Measurements from ENCODE around the gene DOC2B. TPM values are rescaled to one million over a fixed set of nuclear protein-coding genes. Genes with fewer than 3 reads are reported as not detected.
"Not testable (repeated sequence)": the region's sequence is repeated elsewhere in the genome, so short reads cannot be mapped to it uniquely, and the experiment has no call there.

DOC2B gene
- polyA plus RNA-seq, 1 of the 3 experiments (the other 2 are of a cell fraction): 0.16 TPM

DNA sequence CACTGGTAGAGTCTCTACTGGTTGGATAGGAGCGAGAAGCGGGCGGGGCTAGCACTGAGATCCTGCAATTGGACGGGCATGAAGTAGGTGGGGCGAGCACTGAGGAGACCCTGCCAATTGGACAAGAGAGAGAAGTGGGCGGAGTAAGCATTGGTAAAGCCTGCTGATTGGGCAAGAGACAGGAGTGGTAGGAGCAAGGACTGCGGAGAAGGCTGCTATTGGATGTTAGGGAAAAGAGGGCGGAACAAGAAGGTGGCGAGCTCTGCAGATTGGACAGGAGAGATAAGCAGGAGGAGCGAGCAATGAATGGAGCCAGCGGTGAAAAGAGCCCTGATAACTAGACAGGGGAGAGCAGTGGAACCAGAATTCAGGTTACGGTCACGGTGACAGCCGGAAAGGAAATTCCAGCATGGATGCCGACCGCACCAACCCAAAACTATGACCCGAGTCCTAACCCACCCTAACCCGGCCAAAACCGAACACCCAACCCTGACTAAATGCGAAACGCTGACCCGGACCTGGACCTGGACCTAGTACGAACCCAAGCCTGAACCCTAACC is 39.3 kb downstream of the DOC2B start (continued):
- TF ChIP-seq TAF1 (IDR thresholded peaks at IDR 0.05; ENCODE audit: borderline replicate concordance, low read depth, low read length) (no peak), NRF1 (IDR thresholded peaks at IDR 0.05; ENCODE audit: low read depth, low read length) (no peak), EZH2phosphoT487 (IDR thresholded peaks at IDR 0.05; ENCODE audit: borderline replicate concordance, low read depth) (no peak), YY1 (IDR thresholded peaks at IDR 0.05; ENCODE audit: low read depth) (no peak), CHD2 (IDR thresholded peaks at IDR 0.05; ENCODE audit: low read length, partially characterized antibody) (peak; percentile 45)

DNA sequence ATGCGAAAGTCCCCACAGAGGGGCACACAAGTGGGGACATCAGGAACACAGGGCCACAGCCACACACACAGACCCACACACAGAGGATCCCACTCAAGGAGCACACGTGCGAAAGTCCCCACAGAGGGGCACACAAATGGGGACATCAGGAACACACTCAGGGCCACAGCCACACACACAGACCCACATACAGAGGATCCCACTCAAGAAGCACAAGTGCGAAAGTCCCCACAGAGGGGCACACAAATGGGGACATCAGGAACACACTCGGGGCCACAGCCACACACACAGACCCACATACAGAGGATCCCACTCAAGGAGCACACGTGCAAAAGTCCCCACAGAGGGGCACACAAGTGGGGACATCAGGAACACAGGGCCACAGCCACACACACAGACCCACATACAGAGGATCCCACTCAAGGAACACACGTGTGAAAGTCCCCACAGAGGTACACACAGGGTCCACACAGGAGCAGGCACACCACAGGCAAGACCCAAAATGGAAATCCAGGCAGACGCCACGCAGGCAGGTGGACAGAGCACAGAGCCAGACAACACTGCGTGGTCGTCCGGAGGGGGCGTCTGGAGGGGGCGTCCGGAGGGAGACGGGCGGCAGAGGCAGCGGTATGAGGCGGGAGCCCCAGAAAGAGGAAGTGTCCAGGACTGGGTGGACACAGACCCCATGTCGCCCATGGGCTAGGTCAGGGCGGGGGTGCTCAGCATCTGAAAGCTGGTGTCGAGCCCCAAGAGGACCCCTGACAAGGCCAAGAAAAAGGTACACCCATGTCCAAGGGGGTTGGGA is 41.8 kb downstream of the DOC2B start:
- H2AFZ ChIP-seq (ENCODE audit: low read depth); H3K9ac ChIP-seq; H3K4me2 ChIP-seq; H3K79me2 ChIP-seq (ENCODE audit: insufficient read depth); H3K4me1 ChIP-seq (ENCODE audit: control insufficient read depth in 1 of 2, insufficient read depth in 2 of 2, low read depth in 1 of 2, low read length in 1 of 2); H3K9me3 ChIP-seq; H3K27me3 ChIP-seq (ENCODE audit: insufficient read depth); POLR2A ChIA-PET; H3K27ac ChIP-seq (ENCODE audit: low read depth in 2 of 2, low read length in 1 of 2); H3K9me2 ChIP-seq; H3K4me3 ChIP-seq (ENCODE audit: low read depth in 2 of 2, low read length in 1 of 2); H3F3A ChIP-seq (replicated peaks; ENCODE audit: insufficient read depth); H4K20me1 ChIP-seq (ENCODE audit: insufficient read depth); DNase-seq; H3K36me3 ChIP-seq (replicated peaks in 1 of 2; ENCODE audit: control insufficient read depth in 1 of 2, insufficient read depth in 2 of 2, low read length in 1 of 2); CTCF ChIA-PET: not testable (repeated sequence)
- 38% methylated on average over 5 of the region's 22 CpGs for WGBS (ENCODE audit: low lambda C conversion rate)

DNA sequence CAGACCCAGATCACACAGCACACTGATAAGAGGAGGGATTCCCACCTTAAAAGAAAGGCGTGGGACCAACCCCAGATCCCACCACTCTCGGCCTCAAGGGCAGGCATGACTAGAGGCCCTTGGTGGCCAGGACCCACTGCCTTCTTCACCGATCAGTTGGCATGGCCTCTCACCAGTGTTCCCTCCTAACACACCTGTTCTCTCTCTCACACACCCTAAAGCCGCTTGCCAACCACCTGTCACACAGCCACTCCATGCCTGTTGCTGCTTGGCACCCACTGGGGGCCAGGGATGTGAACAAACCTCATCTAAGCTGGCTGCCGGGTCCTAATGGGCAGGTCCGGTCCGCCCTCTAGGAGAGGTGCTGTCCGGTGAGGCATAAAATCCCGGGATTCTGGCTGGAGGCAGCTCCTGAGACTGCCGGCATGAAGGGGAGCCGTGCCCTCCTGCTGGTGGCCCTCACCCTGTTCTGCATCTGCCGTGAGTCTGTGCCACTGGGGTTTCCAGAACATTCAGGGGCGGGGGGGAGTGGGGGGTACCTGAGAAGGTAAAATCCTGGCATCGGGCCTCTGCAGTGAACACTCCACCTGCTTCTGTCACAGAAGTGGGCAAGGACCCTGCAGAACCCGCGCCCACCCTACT is 44.2 kb downstream of the DOC2B start, which contains the start of gene SCGB1C2:
Gene SCGB1C2, plus strand, starts transcription at position 404 of the 642 bp plus-strand sequence. Its CDS starts 22 bp downstream, at position 426.
- DNase-seq; CTCF ChIA-PET; H3K79me2 ChIP-seq (ENCODE audit: insufficient read depth); H3K4me3 ChIP-seq (ENCODE audit: low read depth in 2 of 2, low read length in 1 of 2); H4K20me1 ChIP-seq (ENCODE audit: insufficient read depth); H3K4me1 ChIP-seq (ENCODE audit: control insufficient read depth in 1 of 2, insufficient read depth in 2 of 2, low read depth in 1 of 2, low read length in 1 of 2); H3K4me2 ChIP-seq; H3K9me3 ChIP-seq; H3K9me2 ChIP-seq; H3K27me3 ChIP-seq (ENCODE audit: insufficient read depth); H3F3A ChIP-seq (replicated peaks; ENCODE audit: insufficient read depth); H3K36me3 ChIP-seq (replicated peaks in 1 of 2; ENCODE audit: control insufficient read depth in 1 of 2, insufficient read depth in 2 of 2, low read length in 1 of 2); H3K27ac ChIP-seq (ENCODE audit: low read depth in 2 of 2, low read length in 1 of 2); H2AFZ ChIP-seq (ENCODE audit: low read depth); POLR2A ChIA-PET; H3K9ac ChIP-seq: not testable (repeated sequence)
- WGBS (ENCODE audit: low lambda C conversion rate): no CpG with 5 or more reads among the region's 16 CpGs

DNA sequence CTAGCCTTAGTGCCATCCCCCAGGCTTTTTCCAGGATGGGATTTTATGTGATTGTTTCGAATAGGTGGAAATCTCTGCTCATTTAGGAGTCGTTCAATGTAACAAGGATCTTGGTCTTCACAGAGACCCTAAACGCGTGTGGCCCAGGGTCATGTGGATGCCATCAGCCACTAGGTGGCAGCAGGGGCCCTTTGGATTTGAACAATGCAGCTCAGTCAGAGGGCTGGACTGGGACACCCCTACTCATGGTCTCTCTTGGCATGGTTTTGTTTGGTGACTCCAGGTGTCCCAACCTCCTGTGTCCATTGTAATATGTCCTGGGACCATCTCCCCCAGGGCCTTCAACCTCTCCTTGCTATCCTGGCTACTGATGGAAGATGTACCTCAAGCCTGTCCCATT is 44.9 kb downstream of the DOC2B start:
- H3K9me3 ChIP-seq; H3K27me3 ChIP-seq (ENCODE audit: insufficient read depth); DNase-seq; H3K36me3 ChIP-seq (replicated peaks in 1 of 2; ENCODE audit: control insufficient read depth in 1 of 2, insufficient read depth in 2 of 2, low read length in 1 of 2); H3K4me3 ChIP-seq (ENCODE audit: low read depth in 2 of 2, low read length in 1 of 2); POLR2A ChIA-PET; H4K20me1 ChIP-seq (ENCODE audit: insufficient read depth); H2AFZ ChIP-seq (ENCODE audit: low read depth); H3K4me1 ChIP-seq (ENCODE audit: control insufficient read depth in 1 of 2, insufficient read depth in 2 of 2, low read depth in 1 of 2, low read length in 1 of 2); H3K79me2 ChIP-seq (ENCODE audit: insufficient read depth); H3K27ac ChIP-seq (ENCODE audit: low read depth in 2 of 2, low read length in 1 of 2); H3K9ac ChIP-seq; H3F3A ChIP-seq (replicated peaks; ENCODE audit: insufficient read depth); H3K9me2 ChIP-seq; CTCF ChIA-PET; H3K4me2 ChIP-seq: not testable (repeated sequence)
- TF ChIP-seq, protein P1, sequence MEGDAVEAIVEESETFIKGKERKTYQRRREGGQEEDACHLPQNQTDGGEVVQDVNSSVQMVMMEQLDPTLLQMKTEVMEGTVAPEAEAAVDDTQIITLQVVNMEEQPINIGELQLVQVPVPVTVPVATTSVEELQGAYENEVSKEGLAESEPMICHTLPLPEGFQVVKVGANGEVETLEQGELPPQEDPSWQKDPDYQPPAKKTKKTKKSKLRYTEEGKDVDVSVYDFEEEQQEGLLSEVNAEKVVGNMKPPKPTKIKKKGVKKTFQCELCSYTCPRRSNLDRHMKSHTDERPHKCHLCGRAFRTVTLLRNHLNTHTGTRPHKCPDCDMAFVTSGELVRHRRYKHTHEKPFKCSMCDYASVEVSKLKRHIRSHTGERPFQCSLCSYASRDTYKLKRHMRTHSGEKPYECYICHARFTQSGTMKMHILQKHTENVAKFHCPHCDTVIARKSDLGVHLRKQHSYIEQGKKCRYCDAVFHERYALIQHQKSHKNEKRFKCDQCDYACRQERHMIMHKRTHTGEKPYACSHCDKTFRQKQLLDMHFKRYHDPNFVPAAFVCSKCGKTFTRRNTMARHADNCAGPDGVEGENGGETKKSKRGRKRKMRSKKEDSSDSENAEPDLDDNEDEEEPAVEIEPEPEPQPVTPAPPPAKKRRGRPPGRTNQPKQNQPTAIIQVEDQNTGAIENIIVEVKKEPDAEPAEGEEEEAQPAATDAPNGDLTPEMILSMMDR (IDR thresholded peaks at IDR 0.05): peak; percentile 28
- peak; percentile 12; the same call in 1 of the 2 replicates for TF ChIP-seq RAD21 (IDR thresholded peaks at IDR 0.05; ENCODE audit: low read length)
- 0% methylated on average over 1 of the region's 4 CpGs for WGBS (ENCODE audit: low lambda C conversion rate)

DNA sequence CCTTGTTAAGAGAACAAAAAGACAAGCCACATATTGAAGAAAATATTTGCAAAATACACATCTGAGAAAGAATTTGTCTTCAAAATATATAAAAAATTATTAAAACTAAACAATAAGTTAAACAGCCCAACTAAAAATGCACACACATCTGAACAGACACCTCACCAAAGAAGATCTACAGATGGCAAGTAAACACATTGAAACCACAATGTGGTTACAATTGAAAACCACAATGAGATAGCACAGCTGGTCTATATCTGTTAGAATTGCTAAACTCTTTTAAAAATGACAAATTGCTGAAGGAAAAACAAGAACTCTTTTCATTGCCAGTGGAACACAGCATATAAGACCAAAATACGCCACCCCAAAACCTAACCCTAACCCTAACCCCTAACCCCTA is 45.6 kb downstream of the DOC2B start:
- POLR2A ChIA-PET; H3K27me3 ChIP-seq (ENCODE audit: insufficient read depth); H3K9me2 ChIP-seq; H3K4me2 ChIP-seq; H3K4me3 ChIP-seq (ENCODE audit: low read depth in 2 of 2, low read length in 1 of 2); H3K4me1 ChIP-seq (ENCODE audit: control insufficient read depth in 1 of 2, insufficient read depth in 2 of 2, low read depth in 1 of 2, low read length in 1 of 2); H3K9ac ChIP-seq; DNase-seq; H3F3A ChIP-seq (replicated peaks; ENCODE audit: insufficient read depth); H3K9me3 ChIP-seq; H3K79me2 ChIP-seq (ENCODE audit: insufficient read depth); H2AFZ ChIP-seq (ENCODE audit: low read depth); H3K36me3 ChIP-seq (replicated peaks in 1 of 2; ENCODE audit: control insufficient read depth in 1 of 2, insufficient read depth in 2 of 2, low read length in 1 of 2); CTCF ChIA-PET; H3K27ac ChIP-seq (ENCODE audit: low read depth in 2 of 2, low read length in 1 of 2); H4K20me1 ChIP-seq (ENCODE audit: insufficient read depth): not testable (repeated sequence)
- WGBS (ENCODE audit: low lambda C conversion rate): no CpG with 5 or more reads among the region's 1 CpG
